ENCODE data around the gene SLC6A3. TPM values are rescaled to one million over a fixed set of nuclear protein-coding genes. Genes with fewer than 3 reads are reported as not detected.

Gene SLC6A3
- total RNA-seq, 2 donors from 2014 or later, result not detected

DNA sequence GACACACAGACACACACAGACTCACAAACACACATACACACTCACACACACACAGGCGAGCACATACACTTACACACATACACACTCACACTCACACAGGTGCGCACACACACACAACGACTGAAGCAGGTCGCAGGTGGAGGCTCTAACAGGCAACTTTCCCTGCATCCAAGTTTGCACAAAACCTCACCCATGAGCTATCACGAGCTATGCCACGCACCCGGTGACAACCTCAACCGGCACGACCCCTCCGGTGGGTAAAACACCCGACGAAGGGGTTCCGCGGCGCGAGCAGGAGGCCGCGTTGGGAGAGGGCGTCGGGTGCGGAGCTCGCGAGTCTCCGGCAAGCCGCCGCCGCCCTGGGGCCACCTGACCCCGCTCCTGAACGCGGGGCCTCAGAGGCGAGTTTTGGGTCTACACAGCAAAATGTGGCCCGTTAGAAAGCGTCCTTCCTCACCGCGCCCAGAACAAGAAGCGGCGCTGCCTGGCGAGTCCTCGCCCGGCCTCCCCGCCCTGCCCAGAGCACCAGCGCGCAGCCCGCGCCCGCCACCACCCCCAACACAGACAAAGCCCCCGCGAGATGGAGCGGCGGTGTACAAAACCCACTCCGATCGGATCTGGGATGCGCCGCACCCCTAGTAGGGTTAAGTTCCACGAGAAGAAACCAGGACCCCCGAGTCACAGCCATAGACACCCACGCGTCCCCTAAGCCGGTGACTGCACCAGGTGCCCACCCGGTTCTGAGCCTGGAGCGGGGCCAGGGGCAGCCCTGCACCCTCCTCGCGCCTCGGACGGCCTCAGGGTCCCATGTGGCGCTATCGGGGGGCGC lies 665 bp downstream of the SLC6A3 start:
- Mint-ChIP-seq H3K27me3 (peaks cover 36% of the 10 kb centered on the region), H3K9me3 (peaks cover 4% of the 10 kb centered on the region), H3K36me3 (ENCODE audit: low read depth) (no peaks in the 10 kb centered on the region), H3K27ac (no peak overlapping the region), H3K4me1 (no peaks in the 10 kb centered on the region), H3K4me3 (no peak overlapping the region)
- ATAC-seq (replicated peaks), result no peak

DNA sequence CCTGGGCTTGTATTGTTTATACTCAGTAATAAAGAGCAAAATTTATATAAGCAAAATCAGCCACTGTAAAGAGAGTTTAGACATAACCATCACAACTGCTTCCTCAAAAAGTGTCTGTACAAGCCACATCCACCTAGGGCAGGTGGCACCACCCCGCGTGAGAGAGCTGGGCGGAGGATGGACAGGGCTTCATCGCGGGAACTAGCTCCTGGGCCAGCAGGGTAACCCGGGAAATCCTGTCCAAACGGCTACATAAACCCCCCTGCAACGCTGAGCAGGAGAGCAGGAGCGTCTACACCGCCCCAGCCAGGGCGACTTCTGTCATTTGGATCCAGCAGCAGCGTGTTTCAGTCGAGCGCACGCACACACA lies 1.3 kb downstream of the SLC6A3 start:
- Mint-ChIP-seq H3K9me3 (peaks cover 4% of the 10 kb centered on the region), H3K36me3 (ENCODE audit: low read depth) (no peaks in the 10 kb centered on the region), H3K27ac (no peak overlapping the region), H3K27me3 (peaks cover 36% of the 10 kb centered on the region), H3K4me3 (no peak overlapping the region), H3K4me1 (no peaks in the 10 kb centered on the region)
- ATAC-seq (replicated peaks), result no peak

DNA sequence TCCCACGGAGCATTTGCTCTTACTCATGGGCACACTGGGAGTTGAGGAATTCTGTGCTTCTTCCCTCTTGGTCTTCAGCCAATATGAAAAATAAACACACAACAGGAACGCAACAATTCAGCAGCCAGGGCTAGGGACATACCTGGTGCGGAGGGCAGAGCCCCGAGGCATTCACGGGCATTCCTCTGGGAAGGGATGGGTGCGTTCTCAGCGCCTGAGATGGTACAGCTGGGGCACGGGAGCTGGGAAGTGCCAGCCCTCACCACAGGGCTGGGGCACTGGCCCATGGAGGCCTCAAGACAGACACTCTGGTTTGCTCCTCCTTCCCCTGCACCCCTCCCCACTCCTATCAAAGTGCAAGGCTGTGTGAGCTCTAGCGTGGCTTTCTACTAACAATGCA lies 2.1 kb downstream of the SLC6A3 start:
- ATAC-seq (replicated peaks), result no peak
- no peak overlapping the region for H3K4me3 Mint-ChIP-seq
- peaks cover 4% of the 10 kb centered on the region for H3K9me3 Mint-ChIP-seq
- no peaks in the 10 kb centered on the region for H3K36me3 Mint-ChIP-seq (ENCODE audit: low read depth)
- peaks cover 36% of the 10 kb centered on the region for H3K27me3 Mint-ChIP-seq
- no peak overlapping the region for H3K27ac Mint-ChIP-seq
- no peaks in the 10 kb centered on the region for H3K4me1 Mint-ChIP-seq

DNA sequence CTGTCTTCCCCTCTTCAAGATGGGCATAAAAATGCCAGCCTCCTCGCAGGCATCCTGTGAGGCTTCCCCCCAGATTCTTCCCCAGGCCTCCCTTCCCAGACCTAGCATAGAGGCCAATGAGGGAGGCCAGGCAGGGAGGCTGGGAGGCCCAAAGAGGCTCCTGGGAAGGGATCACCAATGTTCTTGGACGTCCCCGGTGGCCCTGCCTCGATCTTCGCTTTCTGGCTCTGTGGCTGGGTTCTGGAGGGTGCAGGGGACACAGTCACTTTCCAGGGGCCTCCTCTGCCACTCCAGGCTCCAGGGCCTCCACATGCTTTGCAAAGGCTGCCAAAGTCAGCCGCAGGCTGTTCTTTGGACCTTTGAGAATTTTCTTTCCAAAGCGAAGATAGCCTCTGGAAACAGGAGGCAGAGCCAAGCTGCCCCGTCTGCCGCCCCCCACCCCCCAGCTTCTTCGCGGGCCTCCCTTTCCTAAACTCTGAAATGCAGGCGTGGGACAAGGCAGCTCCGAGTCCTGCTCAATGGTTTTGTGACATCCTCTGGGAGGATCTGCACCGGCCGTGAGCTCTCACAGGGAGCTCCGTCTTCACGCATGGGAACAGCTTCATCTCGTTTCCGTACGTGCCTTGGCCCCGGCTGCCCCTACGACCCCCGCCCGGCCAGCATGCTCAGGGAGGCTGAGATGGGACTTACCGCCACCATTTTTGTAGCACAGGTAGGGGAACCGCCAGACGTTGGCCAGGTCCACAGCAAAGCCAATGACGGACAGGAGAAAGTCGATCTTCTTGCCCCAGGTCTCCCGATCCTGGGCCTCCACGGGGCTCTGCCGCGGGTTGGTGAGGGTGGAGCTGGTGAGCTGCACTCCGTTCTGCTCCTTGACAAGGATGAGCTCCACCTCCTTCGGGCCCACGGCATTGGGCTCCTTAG lies 2.8 kb downstream of the SLC6A3 start:
- Mint-ChIP-seq H3K27ac (no peak overlapping the region), H3K4me1 (no peaks in the 10 kb centered on the region), H3K27me3 (peaks cover 33% of the 10 kb centered on the region), H3K9me3 (peaks cover 4% of the 10 kb centered on the region), H3K36me3 (ENCODE audit: low read depth) (no peaks in the 10 kb centered on the region), H3K4me3 (no peak overlapping the region)
- no peak for ATAC-seq (replicated peaks)

DNA sequence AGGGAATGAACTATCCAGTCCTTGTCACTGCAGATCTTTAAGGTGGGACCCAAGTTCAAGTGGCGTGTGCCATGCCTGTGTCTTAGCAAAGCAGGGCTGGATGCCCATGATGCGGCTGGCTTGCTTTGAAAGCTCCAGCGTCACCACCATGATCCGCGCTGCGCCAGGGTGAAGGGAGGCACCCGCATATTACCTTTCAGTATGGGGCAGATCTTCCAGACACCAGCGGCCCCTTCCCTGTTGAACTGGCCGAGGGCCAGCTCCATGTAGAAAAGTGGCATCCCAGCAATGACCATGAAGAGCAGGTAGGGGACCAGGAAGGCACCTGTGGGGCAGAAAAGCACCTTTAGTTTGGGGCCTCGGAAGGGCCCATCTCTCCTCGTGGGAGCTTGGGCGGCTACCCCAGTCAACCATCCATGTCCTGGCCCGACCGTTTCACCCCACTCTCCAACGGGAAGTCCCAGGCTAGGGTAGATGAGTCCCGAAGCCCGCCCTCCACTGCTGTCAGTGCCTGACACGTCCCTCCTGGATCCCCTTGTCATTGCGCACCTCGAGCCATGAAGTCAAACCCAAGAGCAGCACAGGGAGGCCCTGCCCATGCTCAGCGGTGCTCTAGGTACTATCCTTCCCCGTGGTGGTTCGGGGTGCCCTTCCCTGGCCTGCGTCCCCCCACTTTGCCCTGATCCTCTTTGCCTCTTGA lies 3.9 kb downstream of the SLC6A3 start:
- Mint-ChIP-seq H3K27ac (no peak overlapping the region), H3K9me3 (peaks cover 4% of the 10 kb centered on the region), H3K4me1 (no peaks in the 10 kb centered on the region), H3K27me3 (peaks cover 25% of the 10 kb centered on the region), H3K4me3 (no peak overlapping the region), H3K36me3 (ENCODE audit: low read depth) (no peaks in the 10 kb centered on the region)
- ATAC-seq (replicated peaks), result no peak

DNA sequence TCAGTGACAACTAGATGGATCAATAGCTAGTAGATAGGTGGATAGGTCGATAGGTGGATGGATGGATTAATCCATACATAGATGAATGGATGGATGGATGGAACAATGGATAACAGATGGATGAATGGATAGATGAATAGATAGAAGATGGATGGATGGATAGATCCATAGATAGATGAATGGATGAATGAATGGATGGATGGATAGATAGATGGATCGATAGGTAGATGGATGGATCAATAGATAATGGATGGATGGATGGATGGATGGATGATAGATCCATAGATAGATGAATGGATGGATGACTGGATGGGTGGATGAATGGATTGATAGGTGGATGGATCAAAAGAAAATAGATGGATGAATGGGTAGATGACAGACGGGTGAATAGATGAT lies 5.1 kb downstream of the SLC6A3 start:
- Mint-ChIP-seq H3K9me3 (peaks cover 4% of the 10 kb centered on the region), H3K27ac (no peak overlapping the region), H3K36me3 (ENCODE audit: low read depth) (no peaks in the 10 kb centered on the region), H3K4me1 (no peaks in the 10 kb centered on the region), H3K27me3 (peaks cover 25% of the 10 kb centered on the region), H3K4me3 (no peak overlapping the region)
- no peak for ATAC-seq (replicated peaks)

DNA sequence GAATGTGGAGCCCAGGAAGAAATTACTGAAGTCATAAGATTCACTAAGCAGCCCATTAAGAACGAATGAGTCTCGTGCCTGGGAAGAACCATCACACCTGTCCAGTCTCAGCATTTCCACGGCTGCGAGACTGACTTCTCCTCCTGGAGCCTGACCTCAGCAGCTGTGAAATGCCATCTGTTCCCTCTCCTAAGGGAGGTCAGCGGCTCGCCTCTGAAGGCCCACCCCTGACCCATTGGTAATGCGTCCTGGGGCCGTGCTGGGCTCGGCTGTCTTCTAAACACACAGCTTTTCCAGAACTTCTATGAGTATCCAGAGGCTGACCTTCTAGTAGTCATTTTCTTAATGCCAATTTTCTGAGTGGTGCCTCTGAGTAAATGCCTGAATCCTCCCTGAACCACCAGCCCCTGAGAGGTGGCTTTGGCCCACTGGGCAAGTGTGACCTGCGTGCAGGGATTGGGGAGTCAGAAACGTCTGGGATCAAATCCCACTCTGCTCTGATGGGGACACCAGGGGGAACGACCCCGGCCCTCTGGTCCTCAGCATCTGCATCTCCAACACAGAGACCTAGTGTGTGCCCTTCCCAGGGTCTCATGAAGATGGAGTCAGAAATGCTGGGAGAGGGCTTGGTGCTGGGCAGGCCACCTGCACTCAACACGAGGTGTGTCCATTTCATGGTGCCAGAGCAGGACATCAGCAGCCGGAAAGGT lies 5.7 kb downstream of the SLC6A3 start:
- no peak overlapping the region for H3K4me3 Mint-ChIP-seq
- ATAC-seq (replicated peaks), result no peak
- no peaks in the 10 kb centered on the region for H3K36me3 Mint-ChIP-seq (ENCODE audit: low read depth)
- H3K9me3 Mint-ChIP-seq, result peaks cover 4% of the 10 kb centered on the region
- H3K4me1 Mint-ChIP-seq, result no peaks in the 10 kb centered on the region
- H3K27me3 Mint-ChIP-seq, result peaks cover 25% of the 10 kb centered on the region
- no peak overlapping the region for H3K27ac Mint-ChIP-seq

DNA sequence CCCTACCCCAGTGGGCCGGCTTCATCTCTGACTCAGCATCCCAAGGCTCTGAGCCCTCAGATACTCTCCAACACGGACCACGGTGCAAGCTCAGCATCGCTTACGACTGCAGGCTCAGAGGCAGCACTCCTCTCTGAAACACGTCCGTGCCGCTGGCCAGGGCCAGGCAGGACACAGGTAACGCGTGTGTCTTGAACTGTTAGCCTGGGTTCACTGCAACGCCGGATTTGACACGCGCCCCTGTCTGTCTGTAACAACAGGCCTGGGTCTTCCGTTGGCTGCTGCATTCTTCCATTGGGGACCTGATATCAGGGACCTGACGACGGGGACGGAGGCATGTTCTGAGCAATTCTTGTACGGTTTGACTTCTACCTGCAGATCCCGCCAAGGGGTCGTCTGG lies 6.4 kb downstream of the SLC6A3 start:
- H3K4me1 Mint-ChIP-seq, result no peaks in the 10 kb centered on the region
- H3K9me3 Mint-ChIP-seq, result peaks cover 4% of the 10 kb centered on the region
- no peaks in the 10 kb centered on the region for H3K36me3 Mint-ChIP-seq (ENCODE audit: low read depth)
- H3K4me3 Mint-ChIP-seq, result no peak overlapping the region
- ATAC-seq (replicated peaks), result no peak
- no peak overlapping the region for H3K27ac Mint-ChIP-seq
- peaks cover 19% of the 10 kb centered on the region for H3K27me3 Mint-ChIP-seq

DNA sequence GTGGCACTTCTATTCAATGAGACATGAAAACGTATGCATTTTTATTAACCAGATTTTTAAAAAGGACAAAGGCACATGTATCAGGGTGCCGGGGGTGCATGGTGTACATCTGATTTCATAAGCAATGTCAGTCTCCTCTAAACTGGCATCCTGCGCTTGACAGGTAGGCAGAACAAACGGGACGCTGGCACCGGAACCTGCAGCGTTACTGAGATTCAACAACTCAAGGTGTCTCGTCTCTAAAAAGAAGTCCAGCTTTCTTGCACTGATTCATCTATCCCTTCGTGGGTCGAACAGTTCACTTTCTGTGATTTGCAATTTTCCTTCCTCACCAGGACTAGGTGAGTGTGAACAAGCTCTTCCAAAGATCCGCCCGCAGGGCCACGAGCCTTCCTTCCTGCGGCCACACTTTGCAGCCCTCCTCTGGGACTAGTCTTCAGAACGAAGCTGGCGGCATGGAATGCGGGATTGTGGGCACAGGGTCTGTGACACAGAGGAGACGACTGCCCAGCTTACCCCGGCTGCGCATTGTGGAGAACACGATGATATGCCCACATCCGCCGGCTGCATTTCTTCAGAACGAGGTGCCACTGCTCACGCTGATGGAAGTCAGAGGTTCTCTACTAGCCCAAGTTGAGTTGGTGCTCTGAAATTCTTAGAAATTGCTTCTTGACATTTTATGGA lies 7.2 kb downstream of the SLC6A3 start:
- no peak overlapping the region for H3K27ac Mint-ChIP-seq
- H3K4me3 Mint-ChIP-seq, result no peak overlapping the region

DNA sequence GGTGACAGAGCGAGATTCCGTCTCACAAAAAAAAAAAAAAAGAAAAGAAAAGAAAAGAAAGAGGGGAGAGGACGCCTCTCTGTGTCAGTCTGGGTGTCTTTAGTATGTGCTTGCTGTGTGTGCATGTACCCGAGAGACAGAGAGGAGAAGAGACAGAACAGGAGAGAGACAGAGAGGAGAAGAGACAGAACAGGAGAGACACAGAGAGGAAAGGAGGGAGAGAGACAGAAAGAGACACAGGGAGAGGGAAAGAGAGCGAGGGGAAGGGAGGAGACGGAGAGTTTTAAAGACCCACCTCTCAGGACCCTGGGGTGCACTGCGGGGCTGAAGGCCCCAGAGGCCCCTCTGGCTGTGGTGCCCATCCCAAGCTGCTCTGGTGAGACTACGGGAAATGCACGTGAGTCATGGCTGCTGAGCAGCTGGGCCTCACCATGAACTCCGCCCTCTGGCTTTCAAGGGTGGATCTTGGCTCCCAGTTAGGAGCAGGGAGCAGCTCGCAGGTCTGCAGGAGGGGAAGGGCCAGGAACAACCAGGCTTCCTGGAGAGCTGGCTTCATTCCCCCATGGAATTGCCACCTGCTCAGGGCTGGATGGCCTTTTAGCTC lies 7.9 kb downstream of the SLC6A3 start:
- Mint-ChIP-seq H3K4me3 (no peak overlapping the region), H3K27me3 (peaks cover 15% of the 10 kb centered on the region), H3K36me3 (ENCODE audit: low read depth) (no peaks in the 10 kb centered on the region), H3K4me1 (no peaks in the 10 kb centered on the region), H3K9me3 (peaks cover 4% of the 10 kb centered on the region), H3K27ac (no peak overlapping the region)
- no peak for ATAC-seq (replicated peaks)

More for the DNA sequence above, 7.2 kb downstream of the SLC6A3 start:
- Mint-ChIP-seq H3K36me3 (ENCODE audit: low read depth) (no peaks in the 10 kb centered on the region), H3K27me3 (peaks cover 17% of the 10 kb centered on the region), H3K9me3 (peaks cover 4% of the 10 kb centered on the region), H3K4me1 (no peaks in the 10 kb centered on the region)
- ATAC-seq (replicated peaks), result no peak

DNA sequence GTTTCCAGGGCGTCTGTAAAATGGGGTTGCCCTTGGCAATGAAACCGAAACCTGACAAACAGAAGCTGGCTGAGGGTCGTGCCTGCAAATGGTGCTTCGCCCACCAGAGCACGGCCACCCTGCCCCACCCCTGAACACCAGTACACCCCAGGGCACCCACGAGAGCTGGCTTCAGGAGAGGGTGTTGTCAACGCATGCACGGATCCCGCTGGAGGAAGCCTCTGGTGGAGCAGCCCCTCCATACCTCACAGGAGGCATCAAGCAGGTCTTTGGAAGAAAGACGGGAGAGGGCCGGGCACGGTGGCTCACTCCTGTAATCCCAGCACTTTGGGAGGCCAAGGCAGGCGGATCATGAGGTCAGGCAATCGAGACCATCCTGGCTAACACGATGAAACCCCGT lies 8.6 kb downstream of the SLC6A3 start:
- Mint-ChIP-seq H3K27me3 (peaks cover 15% of the 10 kb centered on the region), H3K9me3 (peaks cover 4% of the 10 kb centered on the region), H3K4me1 (no peaks in the 10 kb centered on the region), H3K36me3 (ENCODE audit: low read depth) (no peaks in the 10 kb centered on the region), H3K4me3 (no peak overlapping the region), H3K27ac (no peak overlapping the region)
- no peak for ATAC-seq (replicated peaks)

DNA sequence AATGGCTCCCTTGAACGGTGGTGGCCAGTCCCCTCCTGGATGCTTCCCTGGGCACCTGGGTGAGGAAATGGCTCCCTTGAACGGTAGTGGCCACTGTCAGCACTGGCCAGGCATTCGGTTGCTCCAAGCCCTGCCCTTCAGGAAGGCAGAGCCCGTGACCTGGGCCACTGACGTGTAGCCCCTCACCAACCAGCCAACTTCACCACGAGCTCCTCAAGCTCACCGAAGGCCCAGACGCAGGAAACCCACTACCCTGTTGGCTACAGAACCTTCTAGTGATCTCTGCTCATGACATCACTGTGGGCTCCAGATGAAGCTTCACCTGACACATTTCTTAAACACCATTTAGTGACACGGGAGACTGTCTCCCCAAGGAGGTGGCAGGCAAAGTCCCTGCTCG lies 9.2 kb downstream of the SLC6A3 start:
- Mint-ChIP-seq H3K4me3 (no peak overlapping the region), H3K27me3 (peaks cover 15% of the 10 kb centered on the region), H3K36me3 (ENCODE audit: low read depth) (no peaks in the 10 kb centered on the region), H3K4me1 (no peaks in the 10 kb centered on the region), H3K9me3 (peaks cover 4% of the 10 kb centered on the region), H3K27ac (no peak overlapping the region)
- no peak for ATAC-seq (replicated peaks)

DNA sequence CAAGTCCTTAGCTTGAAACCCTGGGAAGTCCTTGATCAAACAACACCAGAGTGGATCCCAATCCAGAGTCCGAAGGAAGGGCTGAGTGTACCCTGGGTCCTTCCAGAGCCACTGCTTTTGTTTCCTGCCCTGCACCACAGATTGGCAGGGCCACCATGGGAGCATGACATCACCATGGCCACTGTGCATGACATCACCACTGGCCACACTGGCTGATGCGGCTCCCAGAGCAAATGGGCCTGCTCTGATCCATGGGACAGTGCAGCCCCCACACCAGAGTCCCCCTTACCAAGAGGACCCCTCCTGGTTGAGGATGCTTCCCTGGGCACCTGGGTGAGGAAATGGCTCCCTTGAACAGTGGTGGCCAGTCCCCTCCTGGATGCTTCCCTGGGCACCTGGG lies 9.9 kb downstream of the SLC6A3 start:
- Mint-ChIP-seq H3K4me1 (no peaks in the 10 kb centered on the region), H3K27me3 (peaks cover 11% of the 10 kb centered on the region), H3K4me3 (no peak overlapping the region), H3K9me3 (peaks cover 4% of the 10 kb centered on the region), H3K36me3 (ENCODE audit: low read depth) (no peaks in the 10 kb centered on the region), H3K27ac (no peak overlapping the region)
- ATAC-seq (replicated peaks), result no peak
